GOT3 (cell line): ENCODE results near the gene MAN1A2.

ENCODE experiments used
- DNase-seq: peaks from one replicate; lab custom pipeline; 2025; ENCODE audit warnings: mixed read lengths; lab: John Stamatoyannopoulos, UW

The MAN1A2 gene

DNA sequence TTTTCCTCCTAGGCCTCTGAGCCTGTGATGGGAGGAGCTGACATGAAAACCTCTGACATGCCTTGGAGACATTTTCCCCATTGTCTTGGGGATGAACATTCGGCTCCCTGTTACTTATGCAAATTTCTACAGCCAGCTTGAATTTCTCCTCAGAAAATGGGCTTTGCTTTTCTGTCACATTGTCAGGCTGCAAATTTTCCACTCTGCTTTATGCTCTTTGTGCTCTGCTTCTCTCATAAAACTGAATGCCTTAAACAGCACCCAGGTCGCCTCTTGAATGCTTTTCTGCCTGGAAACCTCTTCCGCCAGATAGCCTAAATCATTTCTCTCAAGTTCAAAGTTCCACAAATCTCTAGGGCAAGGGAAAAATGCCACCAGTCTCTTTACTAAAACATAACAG, 191.9 kb downstream of the MAN1A2 start:
- DNase-seq, result no peak

GRCh38 chr1:117559985-117560384, 192.7 kb downstream of the MAN1A2 start:
- no peak for DNase-seq

DNA sequence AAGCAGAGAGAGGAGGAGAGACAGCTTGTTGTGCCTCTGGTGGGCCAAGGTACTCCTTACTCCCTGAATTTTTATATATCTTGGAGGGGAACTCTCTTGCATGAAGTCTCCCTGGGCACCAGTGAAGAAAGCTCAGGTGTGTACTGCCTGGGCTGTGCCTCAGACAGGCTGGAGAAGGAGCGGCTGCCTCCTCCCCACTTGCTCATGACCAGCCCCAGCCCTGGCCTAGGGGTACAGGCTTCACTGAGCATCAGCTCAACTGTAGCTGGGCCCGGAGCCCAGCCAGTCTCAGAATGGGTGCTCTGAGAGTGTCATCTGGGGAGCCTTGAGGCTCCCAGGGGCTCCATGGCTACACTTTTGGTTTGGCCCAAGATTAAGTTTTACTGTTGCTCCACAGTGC, 193.8 kb downstream of the MAN1A2 start:
- DNase-seq, result no peak

- no peak for DNase-seq
Measured at GRCh38 chr1:117561551-117561950, 194.3 kb downstream of the MAN1A2 start.

DNA sequence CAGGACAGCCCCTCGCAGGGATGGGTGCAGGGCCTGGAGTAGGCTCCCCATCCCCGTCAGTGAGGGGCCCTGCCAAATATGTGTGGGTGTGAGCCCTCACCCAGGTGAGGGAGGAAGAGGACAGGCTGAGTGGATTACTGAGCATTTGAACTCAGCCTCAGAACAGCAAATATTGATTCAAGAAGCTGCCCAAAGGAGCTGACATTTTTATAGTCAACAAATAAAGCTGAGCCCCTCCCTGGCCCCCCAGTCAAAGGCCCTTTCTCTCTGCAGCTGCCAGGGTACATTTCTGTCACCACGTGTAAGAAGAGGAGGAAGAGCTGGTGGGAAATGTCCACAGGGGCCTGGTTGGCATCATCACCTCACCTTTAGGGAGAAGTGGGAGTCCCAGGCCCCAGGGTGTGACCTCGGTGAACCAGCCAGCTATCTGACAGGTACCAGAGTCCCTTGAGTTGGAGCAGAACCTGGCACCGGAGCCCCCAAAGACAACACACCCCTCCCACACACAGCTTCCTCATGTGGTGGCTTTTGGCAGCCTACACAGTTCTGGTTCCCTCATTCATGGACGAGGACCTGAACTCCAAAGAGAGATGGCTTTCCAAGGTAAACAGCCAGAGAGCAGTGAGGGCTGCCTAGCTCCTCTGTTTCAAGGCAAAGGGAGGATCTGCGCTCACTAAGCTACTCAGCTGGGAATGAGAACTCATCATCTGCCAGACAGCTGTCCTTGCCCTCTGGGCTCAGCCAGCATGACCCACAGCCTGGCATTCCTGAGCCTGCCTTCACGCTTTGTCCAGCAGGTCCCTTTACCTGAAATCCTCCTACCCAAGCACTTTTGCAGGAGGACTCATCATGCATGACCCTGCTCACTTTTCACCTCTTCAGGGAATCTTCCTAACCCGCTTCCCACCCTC, 195.6 kb downstream of the MAN1A2 start:
- DNase-seq, result no peak

DNA sequence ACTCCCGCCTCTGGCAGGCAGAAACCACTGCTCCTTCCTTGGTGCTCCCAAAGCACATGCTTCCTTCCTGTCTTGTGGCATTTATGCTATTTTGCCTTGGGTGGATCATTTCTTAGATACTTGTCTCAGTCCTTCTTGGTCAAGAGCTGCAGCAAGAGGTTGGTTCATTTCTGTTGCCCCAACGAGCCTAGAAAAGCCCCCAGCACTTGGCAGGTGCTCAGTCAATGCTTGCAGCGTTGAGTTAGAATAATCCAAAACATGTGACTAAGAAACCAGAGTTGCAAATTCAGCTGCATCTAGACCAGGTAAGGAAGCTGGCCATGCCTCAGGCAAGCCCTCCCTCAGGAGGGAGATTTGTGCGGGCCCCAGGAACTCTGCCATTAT, 196.2 kb downstream of the MAN1A2 start:
- DNase-seq, result no peak

- no peak for DNase-seq
Measured at GRCh38 chr1:117564227-117565075, 197.2 kb downstream of the MAN1A2 start.

- no peak for DNase-seq
Measured at GRCh38 chr1:117565076-117565556, 197.9 kb downstream of the MAN1A2 start.

DNA sequence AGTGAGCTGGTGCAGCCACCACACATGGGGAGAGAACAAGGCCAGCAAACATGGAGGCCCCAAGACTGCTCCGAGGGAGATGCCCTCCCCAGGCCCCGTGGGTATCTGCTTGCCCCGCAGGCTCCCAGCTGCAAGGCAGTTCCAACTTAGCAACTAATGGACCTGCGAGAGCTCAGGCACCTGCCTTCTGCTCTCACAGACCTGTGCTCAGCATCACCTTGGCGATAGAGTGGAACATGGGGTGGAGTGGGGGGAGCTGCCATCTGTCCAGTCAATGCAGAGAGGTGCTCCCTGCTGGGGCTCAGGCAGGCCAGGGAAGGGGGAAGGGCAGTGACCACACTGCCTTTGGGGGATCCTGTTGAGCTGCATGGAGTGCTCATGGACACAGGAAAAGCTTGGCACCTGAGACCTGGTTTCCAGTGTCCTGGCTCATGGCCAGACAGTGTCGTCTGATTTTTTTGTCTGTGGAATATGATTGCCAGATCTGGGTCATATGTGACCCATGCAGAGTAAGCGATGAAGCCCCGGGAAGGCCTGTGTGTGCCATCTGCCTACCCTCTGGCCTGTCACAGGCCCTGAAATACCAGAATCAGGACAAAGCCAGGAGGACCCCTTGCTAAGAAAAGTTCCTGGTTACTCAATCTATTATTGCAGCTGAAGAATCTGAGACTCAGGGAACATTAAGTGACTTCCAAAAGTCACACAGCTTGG, 198.7 kb downstream of the MAN1A2 start:
- DNase-seq, result no peak

DNA sequence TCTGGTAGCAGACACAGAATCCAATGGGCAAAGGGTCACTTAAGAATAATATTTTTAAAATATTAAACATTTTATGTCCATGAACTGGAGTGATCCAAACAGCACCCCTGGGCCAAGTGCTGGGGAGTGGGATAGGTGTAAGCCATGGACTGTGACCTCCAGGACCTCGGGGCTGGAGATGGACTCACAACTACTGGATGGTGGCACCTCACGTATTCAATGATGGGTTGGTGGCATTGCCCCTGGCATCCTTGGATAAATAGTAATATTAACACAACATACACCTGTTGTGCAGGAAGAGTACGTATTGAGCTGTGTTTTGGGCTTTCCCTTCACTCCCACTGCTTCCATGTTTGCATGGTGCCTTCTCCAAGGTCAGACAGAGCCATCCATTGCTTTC, 199.3 kb downstream of the MAN1A2 start:
- DNase-seq, result no peak

DNA sequence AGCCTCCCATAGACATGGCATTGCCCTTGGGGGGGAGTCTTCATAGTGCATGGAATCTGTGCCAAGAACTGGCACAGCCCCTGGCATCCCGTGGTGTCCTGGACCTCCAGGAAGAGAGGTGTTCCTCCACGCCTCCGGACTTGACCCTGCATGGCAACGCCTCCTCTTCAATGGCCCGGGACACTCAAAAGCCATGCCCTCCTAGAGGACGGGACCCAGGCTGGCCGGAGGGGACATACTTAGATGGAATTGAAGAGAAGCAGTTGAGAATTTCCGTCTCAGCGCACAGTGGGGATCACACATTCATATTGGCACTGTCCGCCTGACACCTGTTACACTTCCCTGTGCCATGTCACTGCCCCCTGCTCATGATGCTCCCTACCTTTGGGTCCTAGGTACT, 200.2 kb downstream of the MAN1A2 start:
- DNase-seq, result no peak

DNA sequence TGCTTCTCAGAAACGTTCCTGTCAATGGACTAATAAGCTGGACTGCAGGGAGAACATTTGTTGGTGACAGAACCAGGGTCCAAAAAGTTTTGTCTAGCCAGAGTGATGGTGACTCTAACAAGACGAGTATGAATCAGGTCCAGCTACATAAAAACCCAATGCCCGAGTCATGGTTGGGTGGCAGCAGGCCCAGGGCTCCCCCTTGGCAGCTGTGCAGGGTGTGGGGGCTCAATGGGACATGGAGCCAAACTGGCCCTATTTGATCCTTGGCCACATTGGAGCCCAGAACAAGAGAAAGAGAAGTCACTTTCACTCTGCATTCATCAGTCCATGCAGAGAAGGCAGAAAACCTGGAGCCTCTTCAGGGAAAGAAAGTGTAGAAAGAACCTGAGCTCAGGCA, 200.7 kb downstream of the MAN1A2 start:
- DNase-seq, result no peak

- DNase-seq, result no peak
Measured at GRCh38 chr1:117568999-117569398, 201.8 kb downstream of the MAN1A2 start.

DNA sequence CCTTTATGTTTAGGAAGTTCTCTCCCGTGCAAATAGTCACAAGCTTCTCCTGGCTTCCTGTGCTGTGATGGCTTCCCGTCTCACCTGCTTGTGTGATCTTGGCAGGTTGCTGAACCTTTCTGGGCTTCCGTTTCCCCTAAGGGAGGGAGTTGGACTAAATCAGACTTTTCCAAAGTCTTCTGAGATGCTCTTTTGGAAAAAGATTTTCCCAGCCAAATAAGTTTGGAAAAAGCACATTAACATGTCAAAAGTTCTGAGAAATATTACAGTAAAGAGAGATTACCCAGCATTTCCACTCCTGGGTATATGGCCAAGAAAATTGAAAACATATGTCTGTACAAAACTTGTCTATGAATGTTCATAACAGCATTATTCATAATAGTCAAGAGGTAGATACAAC, 202.6 kb downstream of the MAN1A2 start:
- DNase-seq, result no peak

- no peak for DNase-seq
Measured at GRCh38 chr1:117570988-117571409, 203.8 kb downstream of the MAN1A2 start.

GRCh38 chr1:117571496-117571895, 204.2 kb downstream of the MAN1A2 start:
- no peak for DNase-seq

GRCh38 chr1:117572546-117572945, 205.3 kb downstream of the MAN1A2 start:
- no peak for DNase-seq

- DNase-seq, result no peak
Measured at GRCh38 chr1:117573386-117574023, 206.3 kb downstream of the MAN1A2 start.

- DNase-seq, result no peak
Measured at GRCh38 chr1:117574161-117574835, 207.0 kb downstream of the MAN1A2 start.

GRCh38 chr1:117575586-117576225, 208.5 kb downstream of the MAN1A2 start:
- no peak for DNase-seq

DNA sequence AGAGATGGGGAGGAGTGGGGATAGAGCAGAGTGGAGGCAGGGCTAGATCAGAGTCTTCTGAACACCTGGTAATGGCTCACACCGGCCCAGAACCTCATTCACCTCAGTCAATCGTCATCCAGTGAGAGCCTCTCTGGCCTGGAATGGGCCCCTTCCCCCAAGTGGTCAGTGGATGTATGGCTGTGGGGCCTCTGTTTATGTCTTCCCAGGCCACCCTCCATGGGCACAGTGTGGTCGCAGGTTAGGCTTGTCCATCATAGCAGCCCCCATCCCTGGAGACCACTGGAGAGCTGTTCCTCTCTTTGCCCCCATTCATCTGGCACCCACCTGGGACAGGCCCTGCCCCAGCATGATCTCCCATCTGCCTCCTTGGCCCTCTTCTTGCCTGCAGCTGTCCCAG, 209.0 kb downstream of the MAN1A2 start:
- no peak for DNase-seq
